HG02759 (cell line): ENCODE measurements around the gene EIF1AD.

Source experiments
- ATAC-seq: cut with Tn5 transposase; IDR thresholded peaks from one replicate; pipeline ENCODE4 v1.9.1; 2021; ENCODE audit warnings: mild to moderate bottlenecking, moderate library complexity; ENCODE audit not compliant: unreplicated experiment

EIF1AD gene

DNA sequence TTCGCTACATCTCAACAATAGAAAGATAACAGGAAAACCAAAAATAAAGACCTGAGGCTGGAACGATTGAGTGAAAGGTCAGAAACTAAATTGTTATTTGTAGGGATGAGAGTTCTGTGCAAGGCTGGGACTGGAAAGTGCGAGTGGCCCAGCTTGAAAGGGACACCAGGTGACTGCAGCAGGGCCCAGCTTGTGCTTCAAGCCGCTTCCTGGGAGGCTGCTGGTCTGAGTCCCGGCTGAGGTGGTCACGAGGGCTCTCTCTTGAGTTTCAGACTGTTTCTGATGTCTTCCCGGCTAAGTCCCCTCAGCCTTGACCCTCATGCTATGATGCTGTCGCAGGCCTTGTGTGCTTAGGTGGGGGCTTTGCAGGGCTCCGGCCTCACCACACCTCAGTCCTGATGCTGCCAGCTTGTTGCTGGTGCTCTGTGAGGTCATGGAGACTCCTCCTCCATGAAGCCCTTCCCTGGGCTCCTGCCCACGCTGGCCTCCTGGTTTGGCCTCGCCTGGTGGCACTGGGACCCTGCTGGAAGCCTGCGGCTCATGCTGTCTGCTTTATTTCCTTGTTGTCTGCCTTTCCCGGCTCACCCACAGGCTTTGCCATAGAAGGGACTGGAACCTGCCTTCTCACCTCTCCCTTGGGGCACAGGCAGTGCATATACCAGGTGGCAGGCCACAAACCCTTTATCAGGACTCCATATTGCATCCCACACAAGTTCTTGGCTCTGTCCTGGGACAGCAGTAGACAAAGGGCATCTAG is 4.4 kb upstream of the EIF1AD start:
- no peak for ATAC-seq

DNA sequence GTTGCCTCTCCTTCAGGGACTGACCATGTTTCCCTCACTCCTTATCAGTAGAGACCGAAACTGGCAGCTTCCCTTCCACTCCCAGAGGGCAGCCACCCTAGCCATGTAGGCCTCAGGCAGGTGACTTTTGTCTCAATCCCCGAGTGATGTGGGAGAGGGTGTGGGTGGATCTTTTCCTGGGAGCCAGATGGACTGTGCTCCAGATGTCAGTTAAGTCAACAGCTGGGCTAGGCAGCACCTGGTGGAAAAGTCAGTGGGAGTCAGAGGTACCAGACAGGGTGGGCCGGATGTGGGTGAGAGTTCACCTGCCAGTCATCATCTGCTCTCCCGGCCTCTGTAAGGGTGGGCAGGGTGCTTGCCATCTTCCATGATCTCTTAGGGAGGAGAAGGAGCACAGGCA is 2.2 kb upstream of the EIF1AD start:
- no peak for ATAC-seq

GRCh38 chr11:66003291-66003690 is 1.3 kb upstream of the EIF1AD start:
- no peak for ATAC-seq

- ATAC-seq, result peak; percentile 59
Observed at GRCh38 chr11:66002648-66003225, 780 bp upstream of the EIF1AD start.

DNA sequence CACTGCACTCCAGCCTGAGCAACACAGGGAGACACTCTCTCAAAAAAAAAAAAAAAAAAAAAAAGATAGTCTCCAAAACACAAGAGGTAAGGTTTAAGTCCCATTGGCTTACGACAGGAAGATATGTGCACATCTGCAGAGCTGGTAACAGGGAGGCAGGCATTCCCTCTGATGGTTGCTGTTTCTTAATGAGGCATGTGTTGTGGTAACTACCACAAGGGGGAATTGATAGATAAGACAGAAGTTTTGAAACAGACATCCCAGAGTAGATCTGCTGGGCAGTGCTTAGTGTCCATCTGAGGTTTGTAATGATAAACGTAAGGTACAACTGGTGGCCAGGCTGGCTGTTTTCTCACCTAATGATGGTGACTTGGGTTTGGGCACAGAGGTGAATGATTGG is 4.7 kb downstream of the EIF1AD start:
- ATAC-seq, result no peak

GRCh38 chr11:65992056-65992455 is 9.9 kb downstream of the EIF1AD start:
- ATAC-seq, result no peak

DNA sequence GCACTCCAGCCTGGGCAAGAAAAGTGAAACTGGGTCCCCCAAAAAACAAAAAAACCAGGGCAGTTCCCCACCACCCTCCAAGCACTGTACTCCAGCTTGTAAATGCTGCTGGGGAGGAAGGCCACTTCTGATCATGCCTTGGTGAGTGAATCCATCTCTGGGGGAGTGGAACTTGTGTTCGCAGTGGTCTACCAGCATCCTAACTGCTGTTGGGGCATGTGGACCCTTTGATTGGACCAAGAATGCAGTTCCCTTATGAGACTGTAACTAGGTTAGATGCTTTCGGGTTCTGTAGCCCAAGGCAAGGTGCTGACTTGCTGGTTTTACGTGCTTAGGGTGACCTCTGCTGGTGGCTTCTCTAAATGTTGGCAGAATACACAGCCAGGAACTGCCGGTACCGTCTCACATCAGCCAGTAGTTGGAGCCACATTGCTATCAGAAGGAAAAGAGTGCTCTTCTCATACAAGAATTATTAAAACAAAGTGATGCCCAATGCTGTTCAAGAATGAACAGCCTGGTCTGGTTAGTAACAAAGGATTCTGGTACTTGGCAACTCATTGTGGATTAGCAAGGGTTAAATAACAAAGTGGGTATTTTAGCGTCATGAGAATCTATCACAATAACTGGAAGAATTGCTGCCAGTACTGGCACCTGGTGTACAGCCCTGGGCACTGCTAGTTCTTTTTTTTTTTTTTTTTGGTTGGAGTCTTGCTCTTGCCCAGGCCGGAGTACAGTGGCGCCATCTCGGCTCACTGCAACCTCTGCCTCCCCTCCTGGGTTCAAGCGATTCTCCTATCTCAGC is 13.0 kb downstream of the EIF1AD start:
- ATAC-seq, result peak; percentile 82

DNA sequence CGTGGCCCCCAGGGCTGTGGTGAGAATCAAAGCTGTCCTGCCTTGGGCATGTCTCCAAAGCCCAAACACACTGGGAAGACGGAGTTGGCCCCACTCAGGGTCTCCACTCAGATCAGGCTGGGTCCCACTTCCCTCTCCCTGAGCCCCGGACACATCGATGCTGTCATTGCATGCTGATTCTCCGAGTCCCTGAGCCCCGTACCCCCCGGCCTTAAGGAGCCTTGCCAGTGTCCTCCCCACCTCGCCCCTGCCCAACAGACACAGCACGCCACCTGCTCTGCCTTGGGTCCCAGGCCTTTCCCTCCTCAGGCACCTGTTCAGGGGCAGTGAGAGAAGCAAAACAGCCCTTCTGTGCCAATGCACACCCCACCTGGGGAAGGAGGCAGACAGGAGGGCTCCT is 14.6 kb downstream of the EIF1AD start:
- ATAC-seq, result no peak

DNA sequence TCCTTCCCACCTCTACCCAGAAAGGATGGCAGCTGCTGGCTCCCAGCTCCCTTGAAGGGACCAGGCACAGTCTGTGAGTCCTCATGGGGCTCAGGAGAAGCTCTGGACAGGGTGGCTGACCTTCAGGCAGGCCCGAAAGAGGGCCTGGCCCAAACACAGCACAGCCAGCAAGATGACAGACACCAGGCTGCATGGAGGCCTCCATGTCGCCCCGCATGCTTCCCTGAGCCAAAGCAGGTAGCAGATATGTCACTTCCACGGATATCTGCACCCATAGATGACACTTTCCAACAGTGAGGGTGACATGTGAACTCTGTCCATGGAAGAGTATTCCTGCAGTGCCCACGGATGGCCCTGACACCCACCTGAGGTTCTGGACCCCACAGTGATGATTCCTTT is 18.4 kb downstream of the EIF1AD start:
- ATAC-seq, result no peak

- no peak for ATAC-seq
Observed at GRCh38 chr11:65982824-65983588, 19.0 kb downstream of the EIF1AD start.

DNA sequence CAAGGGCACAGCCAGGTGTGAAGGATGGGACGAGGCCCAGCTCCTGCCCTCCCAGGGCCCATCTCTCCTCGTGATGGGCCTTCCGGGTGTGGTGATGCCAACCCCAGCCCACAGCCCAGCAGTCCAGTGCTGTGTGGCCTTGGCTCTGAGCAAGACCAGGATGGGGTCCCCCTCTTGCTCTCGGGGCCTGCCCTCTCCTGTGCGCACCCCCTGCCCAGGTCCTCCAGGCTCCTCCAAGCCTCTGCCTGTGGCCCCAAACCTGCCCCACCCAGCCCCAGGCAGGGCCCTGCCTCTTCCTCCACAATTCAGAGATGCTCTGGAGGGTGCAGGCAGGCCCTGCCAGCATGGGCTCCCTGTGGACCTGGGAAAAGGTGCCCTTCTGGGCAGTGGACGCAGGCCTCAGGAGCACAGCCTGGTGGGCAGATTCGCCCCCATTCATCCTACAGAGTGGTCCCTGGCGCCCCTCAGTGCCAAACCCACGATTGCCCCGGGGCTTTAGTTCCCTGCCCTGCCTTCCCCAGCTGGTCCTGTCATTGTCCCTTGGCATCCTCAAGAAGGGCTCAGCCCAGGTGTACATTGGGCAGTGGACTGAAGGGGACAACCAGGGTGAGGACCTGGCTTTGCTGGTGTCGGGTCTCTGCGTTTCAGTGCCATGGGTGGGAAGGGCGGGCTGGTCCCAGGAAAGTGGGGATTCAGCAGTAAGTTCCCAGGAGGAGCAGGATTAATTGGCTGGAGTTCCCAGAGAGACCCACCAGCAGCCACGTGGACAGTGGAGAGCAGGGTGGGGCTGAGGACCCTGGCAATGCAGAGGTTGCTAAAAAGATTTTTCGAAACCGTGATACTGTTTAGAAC is 19.8 kb downstream of the EIF1AD start:
- ATAC-seq, result no peak

DNA sequence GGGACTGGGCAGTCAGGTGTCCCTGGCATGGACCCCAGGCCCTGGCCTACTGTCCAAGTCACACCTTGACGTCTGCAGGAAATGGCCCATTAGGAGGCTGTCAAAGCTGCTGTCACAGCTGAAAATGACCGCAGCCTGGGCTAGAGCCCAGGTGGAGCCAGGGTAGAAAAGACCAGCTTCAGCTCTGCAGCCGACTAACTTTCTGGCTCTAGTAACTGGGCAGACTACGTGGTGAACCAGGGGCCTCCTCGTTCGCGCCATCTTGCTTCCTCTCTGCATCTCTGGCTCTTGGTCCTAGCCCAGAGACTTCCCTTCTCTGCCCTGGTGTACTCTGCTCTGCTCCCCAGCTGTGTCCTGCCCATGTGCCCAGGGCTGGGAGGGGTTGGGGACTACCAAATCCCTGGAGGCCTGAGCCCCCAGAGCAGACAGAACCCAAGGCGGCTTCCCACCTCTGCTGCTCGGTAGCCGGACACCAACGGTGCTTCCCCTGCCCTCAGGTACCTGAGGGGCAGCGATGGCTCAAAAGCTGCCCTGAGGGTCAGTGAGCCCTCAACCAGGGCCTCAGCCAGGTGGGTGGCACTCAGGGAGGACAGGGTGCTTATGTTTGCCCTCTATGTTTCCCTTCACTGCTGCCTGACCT is 20.7 kb downstream of the EIF1AD start:
- no peak for ATAC-seq

- ATAC-seq, result no peak
Observed at GRCh38 chr11:65979261-65979759, 22.6 kb downstream of the EIF1AD start.

DNA sequence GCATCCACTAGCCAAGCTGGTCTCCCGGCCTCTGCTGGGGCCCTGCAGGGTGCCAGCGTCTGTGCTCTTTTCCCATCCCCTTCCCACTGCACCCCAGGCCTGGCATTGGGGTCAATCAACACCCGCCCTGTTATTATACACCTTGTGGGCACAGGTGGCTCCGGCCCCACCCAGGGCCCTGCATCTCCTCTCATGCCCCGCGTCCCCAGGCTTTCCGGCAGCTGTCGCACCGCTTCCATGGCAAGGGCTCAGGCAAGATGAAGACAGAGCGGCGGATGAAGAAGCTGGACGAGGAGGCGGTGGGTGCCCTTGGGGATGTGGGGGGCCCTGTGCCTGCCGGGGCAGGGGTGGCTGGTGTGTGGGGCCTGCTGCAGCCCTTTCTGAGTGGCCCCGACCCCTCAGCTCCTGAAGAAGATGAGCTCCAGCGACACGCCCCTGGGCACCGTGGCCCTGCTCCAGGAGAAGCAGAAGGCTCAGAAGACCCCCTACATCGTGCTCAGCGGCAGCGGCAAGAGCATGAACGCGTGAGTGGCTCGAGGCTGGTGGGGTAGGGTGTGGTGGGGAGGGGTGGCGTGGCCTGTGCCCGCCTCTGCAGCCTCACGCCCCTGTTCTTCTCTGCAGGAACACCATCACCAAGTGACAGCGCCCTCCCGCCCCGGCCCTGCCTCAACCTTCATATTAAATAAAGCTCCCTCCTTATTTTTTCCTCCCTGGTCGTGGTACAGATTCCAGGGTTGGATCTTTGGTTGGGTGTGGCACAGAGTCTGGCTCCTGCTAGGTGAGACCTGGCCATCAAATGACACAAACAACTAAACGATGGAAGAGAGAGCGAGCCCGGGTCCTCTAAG is 23.3 kb downstream of the EIF1AD start:
- no peak for ATAC-seq

DNA sequence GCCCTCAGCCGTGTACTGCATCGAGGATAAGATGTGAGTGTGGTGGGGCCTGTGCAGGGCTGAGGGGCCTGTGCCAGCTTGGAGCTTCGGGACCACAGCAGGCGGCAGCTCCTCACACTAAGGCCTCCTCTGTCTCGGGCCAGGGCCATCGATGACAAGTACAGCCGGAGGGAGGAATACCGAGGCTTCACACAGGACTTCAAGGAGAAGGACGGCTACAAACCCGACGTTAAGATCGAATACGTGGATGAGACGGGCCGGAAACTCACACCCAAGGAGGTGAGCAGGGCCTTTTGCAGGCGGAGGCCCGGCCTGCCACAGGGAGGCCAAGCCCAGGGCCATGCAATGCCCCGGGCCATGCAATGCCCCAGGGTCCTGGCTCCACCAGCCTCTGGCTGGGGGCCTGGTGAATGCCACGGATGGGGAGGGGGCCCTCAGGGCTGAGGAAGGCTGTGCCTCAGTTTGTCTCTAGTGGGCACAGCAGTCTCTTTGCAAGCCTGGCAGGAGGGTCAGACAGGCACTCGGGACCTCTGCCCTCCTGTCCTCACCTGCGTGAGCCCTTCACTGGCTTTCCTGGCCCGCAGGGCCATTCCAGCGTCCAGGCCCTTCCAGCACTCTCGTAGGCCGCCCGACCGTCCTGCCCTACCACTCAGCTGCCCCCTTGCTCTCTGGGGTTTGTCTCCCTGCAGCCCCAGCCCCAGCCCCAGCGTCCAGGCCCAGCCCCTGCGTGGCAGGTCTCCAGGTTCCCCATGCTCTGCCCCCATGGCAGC is 24.2 kb downstream of the EIF1AD start:
- ATAC-seq, result no peak

DNA sequence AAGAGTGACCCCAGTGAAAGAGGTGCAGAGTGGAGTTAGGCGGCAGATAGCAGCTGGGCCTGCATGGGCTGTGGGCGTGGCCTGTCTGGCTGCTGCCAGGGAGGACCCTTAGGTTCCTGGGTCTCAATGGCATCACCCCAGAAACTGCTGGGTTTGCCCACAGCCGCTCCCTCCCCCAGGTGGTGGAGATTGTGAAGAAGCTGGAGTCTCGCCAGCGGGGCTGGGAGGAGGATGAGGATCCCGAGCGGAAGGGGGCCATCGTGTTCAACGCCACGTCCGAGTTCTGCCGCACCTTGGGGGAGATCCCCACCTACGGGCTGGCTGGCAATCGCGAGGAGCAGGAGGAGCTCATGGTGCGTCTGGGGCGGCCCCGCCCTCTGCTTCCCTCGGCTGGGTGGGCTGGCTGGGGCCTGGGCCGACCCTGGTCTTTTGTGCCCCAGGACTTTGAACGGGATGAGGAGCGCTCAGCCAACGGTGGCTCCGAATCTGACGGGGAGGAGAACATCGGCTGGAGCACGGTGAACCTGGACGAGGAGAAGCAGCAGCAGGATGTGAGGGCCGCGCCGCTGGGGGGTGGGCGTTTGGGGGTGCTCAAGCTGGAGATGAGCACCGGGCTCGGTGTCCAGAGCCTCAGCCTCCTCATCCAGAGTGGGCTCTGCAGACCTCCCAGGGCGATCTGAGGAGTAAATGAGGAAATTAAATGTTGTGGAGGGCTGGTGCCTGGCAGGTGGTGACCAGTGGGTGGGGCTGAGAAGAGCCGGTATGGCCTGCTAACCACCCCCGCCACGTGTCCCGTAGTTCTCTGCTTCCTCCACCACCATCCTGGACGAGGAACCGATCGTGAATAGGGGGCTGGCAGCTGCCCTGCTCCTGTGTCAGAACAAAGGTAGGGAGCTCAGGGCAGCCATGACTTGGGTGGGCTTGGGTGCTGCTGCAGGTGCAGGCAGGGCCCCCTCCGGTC is 25.5 kb downstream of the EIF1AD start:
- no peak for ATAC-seq

DNA sequence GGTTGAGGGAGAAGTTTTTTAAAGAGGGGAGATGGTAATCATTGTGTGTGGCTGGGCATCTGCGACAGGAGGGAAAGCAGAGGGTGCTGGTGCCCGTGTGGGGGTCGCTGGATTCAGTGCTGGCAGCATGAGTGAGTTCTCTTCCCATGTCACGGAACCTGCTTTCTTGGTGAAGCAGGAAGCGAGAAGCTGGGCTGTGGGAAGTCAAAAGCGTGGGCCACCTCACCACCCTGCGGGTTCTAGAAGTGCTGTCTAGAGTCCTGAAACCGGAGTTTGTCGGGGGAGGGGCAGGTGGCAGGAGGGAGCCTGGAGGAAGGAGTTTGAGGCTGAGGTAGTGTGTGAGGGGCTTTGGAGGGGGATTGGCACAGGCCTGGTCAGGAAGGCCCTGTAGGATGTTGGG is 26.2 kb downstream of the EIF1AD start:
- no peak for ATAC-seq
